ENCODE results near the gene MORF4L1. TPM values are rescaled to one million over a fixed set of nuclear protein-coding genes. Genes with fewer than 3 reads are reported as not detected.
A peak's percentile ranks its signal among the peaks of the same experiment; 100 is the strongest.

MORF4L1 gene
- total RNA-seq, 1 donor from 2014 or later = 398 TPM

DNA sequence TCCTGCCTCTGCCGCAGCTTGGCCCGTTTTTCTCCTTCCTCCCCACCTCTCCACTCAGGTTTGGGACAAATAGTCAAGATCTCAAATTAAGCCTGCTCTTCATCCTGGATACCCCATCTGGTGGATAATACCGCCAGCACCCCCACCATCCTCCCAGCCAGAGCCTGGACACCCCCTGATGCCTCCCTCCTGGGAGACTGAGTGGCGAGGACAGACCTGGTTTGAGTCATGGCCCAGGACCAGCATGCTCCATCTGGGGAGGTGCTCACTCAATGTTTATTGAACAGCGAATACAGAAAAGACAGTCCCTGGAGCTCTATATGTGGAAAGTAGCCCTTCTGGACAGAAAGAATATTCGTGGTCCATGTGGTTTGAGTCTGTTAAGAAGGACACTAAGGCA is 48.8 kb downstream of the MORF4L1 start:
- H3K27me3 ChIP-seq (ENCODE audit: insufficient read depth, low read length) = no peaks in the 10 kb centered on the region
- no peak overlapping the region for H3K4me3 ChIP-seq (ENCODE audit: insufficient read depth, low read depth, low read length)
- peaks cover 3% of the 10 kb centered on the region for H3K79me2 ChIP-seq (ENCODE audit: insufficient read depth, low read length)
- Mint-ChIP-seq H3K27me3 (ENCODE audit: low read depth, unreplicated experiment) (no peaks in the 10 kb centered on the region), H3K9me3 (ENCODE audit: unreplicated experiment) (no peaks in the 10 kb centered on the region), H3K4me3 (ENCODE audit: unreplicated experiment) (no peak overlapping the region), H3K27ac (ENCODE audit: unreplicated experiment) (no peak overlapping the region), H3K36me3 (ENCODE audit: low read depth, unreplicated experiment) (peaks cover 18% of the 10 kb centered on the region), H3K4me1 (ENCODE audit: low read depth, unreplicated experiment) (peaks cover 6% of the 10 kb centered on the region)
- peaks cover 25% of the 10 kb centered on the region for H3K36me3 ChIP-seq (ENCODE audit: insufficient read depth, low read length)
- no peak for DNase-seq (ENCODE audit: low read depth)
- H2AFZ ChIP-seq (ENCODE audit: low read depth, low read length) = no peak overlapping the region
- no peaks in the 10 kb centered on the region for H3K4me1 ChIP-seq (ENCODE audit: insufficient read depth, low read length)
- no peak overlapping the region for H3K27ac ChIP-seq (ENCODE audit: low read depth, low read length)
- no peak for FAIRE-seq
- H3K9ac ChIP-seq (ENCODE audit: low read length) = no peak overlapping the region
- no peak overlapping the region for H3K4me2 ChIP-seq (ENCODE audit: low read length)
- TF ChIP-seq, protein P1, sequence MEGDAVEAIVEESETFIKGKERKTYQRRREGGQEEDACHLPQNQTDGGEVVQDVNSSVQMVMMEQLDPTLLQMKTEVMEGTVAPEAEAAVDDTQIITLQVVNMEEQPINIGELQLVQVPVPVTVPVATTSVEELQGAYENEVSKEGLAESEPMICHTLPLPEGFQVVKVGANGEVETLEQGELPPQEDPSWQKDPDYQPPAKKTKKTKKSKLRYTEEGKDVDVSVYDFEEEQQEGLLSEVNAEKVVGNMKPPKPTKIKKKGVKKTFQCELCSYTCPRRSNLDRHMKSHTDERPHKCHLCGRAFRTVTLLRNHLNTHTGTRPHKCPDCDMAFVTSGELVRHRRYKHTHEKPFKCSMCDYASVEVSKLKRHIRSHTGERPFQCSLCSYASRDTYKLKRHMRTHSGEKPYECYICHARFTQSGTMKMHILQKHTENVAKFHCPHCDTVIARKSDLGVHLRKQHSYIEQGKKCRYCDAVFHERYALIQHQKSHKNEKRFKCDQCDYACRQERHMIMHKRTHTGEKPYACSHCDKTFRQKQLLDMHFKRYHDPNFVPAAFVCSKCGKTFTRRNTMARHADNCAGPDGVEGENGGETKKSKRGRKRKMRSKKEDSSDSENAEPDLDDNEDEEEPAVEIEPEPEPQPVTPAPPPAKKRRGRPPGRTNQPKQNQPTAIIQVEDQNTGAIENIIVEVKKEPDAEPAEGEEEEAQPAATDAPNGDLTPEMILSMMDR (IDR thresholded peaks at IDR 0.05; ENCODE audit: insufficient read depth, low read depth, low read length) = no peak
- TF ChIP-seq EZH2 (IDR thresholded peaks at IDR 0.05; ENCODE audit: insufficient read depth, low read length) = no peak
- no peaks in the 10 kb centered on the region for H3K9me3 ChIP-seq (ENCODE audit: insufficient read depth, low read depth, low read length)
- H4K20me1 ChIP-seq (ENCODE audit: insufficient read depth, low read length) = peaks cover 32% of the 10 kb centered on the region

DNA sequence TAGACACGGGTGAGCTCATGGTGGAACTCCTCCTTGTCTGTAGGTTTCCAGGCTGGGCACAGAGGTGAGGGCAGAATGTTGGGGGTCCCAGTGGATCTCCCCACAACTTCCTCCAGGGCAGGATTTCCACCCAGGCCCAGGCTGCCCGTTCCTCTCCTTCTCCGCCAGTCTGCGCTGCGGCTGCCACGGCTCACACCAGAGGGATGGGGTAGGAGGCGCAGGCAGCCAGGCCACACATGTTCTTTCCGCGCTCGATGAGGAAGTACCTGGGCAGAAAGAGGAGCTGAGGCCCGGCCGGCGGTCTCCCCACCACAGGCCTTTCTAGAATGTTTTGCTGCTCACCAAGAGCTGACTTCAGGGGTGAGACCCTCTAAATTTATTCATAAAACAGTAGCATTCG is 49.2 kb downstream of the MORF4L1 start:
- Mint-ChIP-seq H3K27me3 (ENCODE audit: low read depth, unreplicated experiment) (no peaks in the 10 kb centered on the region), H3K27ac (ENCODE audit: unreplicated experiment) (peak overlapping the region; percentile 26), H3K4me1 (ENCODE audit: low read depth, unreplicated experiment) (peaks cover 3% of the 10 kb centered on the region), H3K36me3 (ENCODE audit: low read depth, unreplicated experiment) (peaks cover 15% of the 10 kb centered on the region), H3K9me3 (ENCODE audit: unreplicated experiment) (no peaks in the 10 kb centered on the region), H3K4me3 (ENCODE audit: unreplicated experiment) (no peak overlapping the region)
- Histone ChIP-seq H3K9me3 (ENCODE audit: insufficient read depth, low read depth, low read length) (no peaks in the 10 kb centered on the region), H4K20me1 (ENCODE audit: insufficient read depth, low read length) (peaks cover 33% of the 10 kb centered on the region), H3K36me3 (ENCODE audit: insufficient read depth, low read length) (peaks cover 25% of the 10 kb centered on the region), H3K9ac (ENCODE audit: low read length) (no peak overlapping the region), H3K79me2 (ENCODE audit: insufficient read depth, low read length) (peaks cover 3% of the 10 kb centered on the region), H3K27me3 (ENCODE audit: insufficient read depth, low read length) (no peaks in the 10 kb centered on the region), H3K4me3 (ENCODE audit: insufficient read depth, low read depth, low read length) (no peak overlapping the region), H2AFZ (ENCODE audit: low read depth, low read length) (no peak overlapping the region), H3K4me1 (ENCODE audit: insufficient read depth, low read length) (no peaks in the 10 kb centered on the region), H3K4me2 (ENCODE audit: low read length) (no peak overlapping the region), H3K27ac (ENCODE audit: low read depth, low read length) (no peak overlapping the region)
- no peak for DNase-seq (ENCODE audit: low read depth)
- TF ChIP-seq, protein P1 (IDR thresholded peaks at IDR 0.05; ENCODE audit: insufficient read depth, low read depth, low read length) = no peak
- no peak for TF ChIP-seq EZH2 (IDR thresholded peaks at IDR 0.05; ENCODE audit: insufficient read depth, low read length)
- FAIRE-seq = no peak

DNA sequence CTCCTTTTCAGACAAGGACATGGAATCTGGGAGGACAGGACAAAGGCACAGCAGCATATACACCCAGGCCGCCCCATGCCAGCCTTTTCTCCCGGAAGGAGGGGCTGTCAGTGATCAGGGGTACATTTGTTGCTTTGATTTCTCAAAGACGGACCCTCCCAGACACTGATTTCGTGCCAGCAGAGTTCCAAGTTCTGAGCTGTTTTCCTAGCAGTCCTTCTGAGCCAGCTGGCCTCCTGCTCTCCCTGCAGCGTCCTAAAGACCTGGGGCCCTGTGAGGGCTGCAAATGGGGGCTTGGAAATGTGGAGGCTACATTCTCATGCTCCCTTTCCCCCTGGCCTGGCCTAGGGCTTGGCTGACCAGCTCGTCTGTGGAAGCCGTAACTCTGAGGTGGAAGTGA is 49.8 kb downstream of the MORF4L1 start:
- H3K4me3 Mint-ChIP-seq (ENCODE audit: unreplicated experiment) = no peak overlapping the region
- H3K4me1 Mint-ChIP-seq (ENCODE audit: low read depth, unreplicated experiment) = no peaks in the 10 kb centered on the region
- no peak overlapping the region for H3K27ac ChIP-seq (ENCODE audit: low read depth, low read length)
- no peak overlapping the region for H3K9ac ChIP-seq (ENCODE audit: low read length)
- H3K27ac Mint-ChIP-seq (ENCODE audit: unreplicated experiment) = no peak overlapping the region
- H3K36me3 ChIP-seq (ENCODE audit: insufficient read depth, low read length) = peaks cover 25% of the 10 kb centered on the region
- peaks cover 18% of the 10 kb centered on the region for H3K36me3 Mint-ChIP-seq (ENCODE audit: low read depth, unreplicated experiment)
- no peaks in the 10 kb centered on the region for H3K27me3 ChIP-seq (ENCODE audit: insufficient read depth, low read length)
- H3K79me2 ChIP-seq (ENCODE audit: insufficient read depth, low read length) = no peaks in the 10 kb centered on the region
- no peaks in the 10 kb centered on the region for H3K9me3 ChIP-seq (ENCODE audit: insufficient read depth, low read depth, low read length)
- H3K27me3 Mint-ChIP-seq (ENCODE audit: low read depth, unreplicated experiment) = no peaks in the 10 kb centered on the region
- H3K4me2 ChIP-seq (ENCODE audit: low read length) = no peak overlapping the region
- H3K4me3 ChIP-seq (ENCODE audit: insufficient read depth, low read depth, low read length) = no peak overlapping the region
- FAIRE-seq (no peak), DNase-seq (ENCODE audit: low read depth) (no peak)
- TF ChIP-seq EZH2 (IDR thresholded peaks at IDR 0.05; ENCODE audit: insufficient read depth, low read length) = no peak
- TF ChIP-seq, protein P1 (IDR thresholded peaks at IDR 0.05; ENCODE audit: insufficient read depth, low read depth, low read length) = no peak
- H3K9me3 Mint-ChIP-seq (ENCODE audit: unreplicated experiment) = no peaks in the 10 kb centered on the region
- no peaks in the 10 kb centered on the region for H3K4me1 ChIP-seq (ENCODE audit: insufficient read depth, low read length)
- H2AFZ ChIP-seq (ENCODE audit: low read depth, low read length) = no peak overlapping the region
- peaks cover 30% of the 10 kb centered on the region for H4K20me1 ChIP-seq (ENCODE audit: insufficient read depth, low read length)
